ENCODE data around the gene RFTN1.

DNA sequence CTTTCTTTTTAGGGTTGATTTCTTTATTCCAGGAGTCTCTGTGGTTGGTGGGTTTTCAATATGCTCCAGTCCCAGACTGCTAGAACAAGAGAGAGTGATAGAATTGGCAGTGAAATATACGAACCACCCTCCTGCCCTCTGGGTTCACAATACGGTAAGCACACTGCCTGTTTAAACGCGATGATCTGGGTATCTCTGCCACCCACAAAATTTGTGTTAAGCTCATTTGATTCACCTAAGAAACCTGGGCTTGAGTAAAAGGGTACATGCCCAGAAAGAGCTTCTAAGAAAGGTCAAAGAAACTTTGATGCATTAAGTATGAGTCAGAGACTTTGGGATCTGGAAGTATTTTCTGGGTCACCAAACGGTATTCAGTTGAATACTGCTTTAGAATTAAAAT is 218.7 kb downstream of the RFTN1 start:
- TF ChIP-seq EZH2 (IDR thresholded peaks at IDR 0.05; ENCODE audit: low read length, missing control alignments), result no peak
- TF ChIP-seq, protein P1, sequence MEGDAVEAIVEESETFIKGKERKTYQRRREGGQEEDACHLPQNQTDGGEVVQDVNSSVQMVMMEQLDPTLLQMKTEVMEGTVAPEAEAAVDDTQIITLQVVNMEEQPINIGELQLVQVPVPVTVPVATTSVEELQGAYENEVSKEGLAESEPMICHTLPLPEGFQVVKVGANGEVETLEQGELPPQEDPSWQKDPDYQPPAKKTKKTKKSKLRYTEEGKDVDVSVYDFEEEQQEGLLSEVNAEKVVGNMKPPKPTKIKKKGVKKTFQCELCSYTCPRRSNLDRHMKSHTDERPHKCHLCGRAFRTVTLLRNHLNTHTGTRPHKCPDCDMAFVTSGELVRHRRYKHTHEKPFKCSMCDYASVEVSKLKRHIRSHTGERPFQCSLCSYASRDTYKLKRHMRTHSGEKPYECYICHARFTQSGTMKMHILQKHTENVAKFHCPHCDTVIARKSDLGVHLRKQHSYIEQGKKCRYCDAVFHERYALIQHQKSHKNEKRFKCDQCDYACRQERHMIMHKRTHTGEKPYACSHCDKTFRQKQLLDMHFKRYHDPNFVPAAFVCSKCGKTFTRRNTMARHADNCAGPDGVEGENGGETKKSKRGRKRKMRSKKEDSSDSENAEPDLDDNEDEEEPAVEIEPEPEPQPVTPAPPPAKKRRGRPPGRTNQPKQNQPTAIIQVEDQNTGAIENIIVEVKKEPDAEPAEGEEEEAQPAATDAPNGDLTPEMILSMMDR (conservative IDR thresholded peaks at IDR 0.05 in 1 of 2, IDR thresholded peaks at IDR 0.05 in 1 of 2; ENCODE audit: low read depth in 1 of 2, low read length in 2 of 2), result no peak
